Measurements from ENCODE around the gene CHAT.

- TF ChIP-seq CTCF (conservative IDR thresholded peaks at IDR 0.05; ENCODE audit: low read length): no peak
- no peak for TF ChIP-seq EZH2phosphoT487 (IDR thresholded peaks at IDR 0.05; ENCODE audit: borderline replicate concordance, low read depth, low read length)
Measured at GRCh38 chr10:49616421-49617101, 2.7 kb downstream of the CHAT start.

Data from OCI-LY7 (cell line).